HG03025 (cell line): ENCODE results near the gene GCK.
"Not testable (repeated sequence)": the region's sequence is repeated elsewhere in the genome, so short reads cannot be mapped to it uniquely, and the experiment has no call there.

Source experiments
- ATAC-seq: cut with Tn5 transposase; IDR thresholded peaks from one replicate; pipeline ENCODE4 v1.9.1; 2021; ENCODE audit warnings: mild to moderate bottlenecking, moderate library complexity; ENCODE audit not compliant: unreplicated experiment, low FRiP score

Gene GCK

GRCh38 chr7:44145969-44146911, 43.0 kb downstream of the GCK start:
- no peak for ATAC-seq

DNA sequence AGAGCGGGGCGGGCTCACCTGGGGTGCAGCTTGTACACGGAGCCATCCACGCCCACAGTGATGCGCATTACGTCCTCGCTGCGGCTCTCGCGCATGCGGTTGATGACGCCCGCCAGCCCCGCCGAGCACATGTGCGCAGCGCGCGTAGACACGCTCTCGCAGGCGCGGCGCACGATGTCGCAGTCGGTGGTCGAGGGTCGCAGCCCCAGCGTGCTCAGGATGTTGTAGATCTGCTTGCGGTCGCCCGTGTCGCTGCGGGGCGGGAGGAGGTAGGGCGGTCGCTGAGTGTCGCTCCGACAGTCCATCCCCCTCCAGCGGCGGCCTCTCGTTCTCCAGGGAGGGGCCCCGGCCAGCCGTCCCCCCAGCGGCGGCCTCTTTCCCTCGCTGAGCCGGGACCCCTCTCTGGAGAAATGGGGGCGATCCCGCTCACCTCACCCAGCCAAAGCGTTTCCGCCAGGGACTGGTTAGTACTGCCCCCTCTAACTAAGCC, 43.7 kb downstream of the GCK start:
- ATAC-seq: no peak

GRCh38 chr7:44144968-44145478, 44.2 kb downstream of the GCK start:
- no peak for ATAC-seq

DNA sequence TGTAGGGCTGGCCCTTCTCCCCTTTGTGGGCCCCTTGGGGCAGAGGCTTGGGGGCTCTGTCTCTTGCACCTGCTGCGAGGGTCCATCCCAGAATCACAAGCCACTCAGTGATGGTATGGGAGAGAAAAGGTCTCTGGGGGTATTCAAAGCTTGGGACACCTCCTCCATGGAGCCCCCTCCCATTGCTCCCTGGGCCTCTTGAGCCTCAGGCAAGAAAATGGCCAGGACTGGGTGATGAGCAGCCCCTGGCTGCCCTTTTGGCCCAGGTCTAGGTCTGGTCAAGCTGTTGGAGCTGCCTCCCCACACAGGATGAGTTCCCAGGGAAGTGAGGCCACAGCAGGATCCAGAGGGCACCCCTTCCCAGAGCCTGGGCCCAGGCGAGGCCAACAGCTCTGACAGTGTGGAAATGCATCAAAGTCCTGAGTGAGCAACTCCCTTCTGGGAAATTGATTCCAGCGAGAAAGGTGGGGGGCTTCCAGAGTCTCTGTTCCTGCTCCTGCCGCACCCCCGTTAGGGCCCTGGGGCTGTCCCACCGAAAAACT, 44.7 kb downstream of the GCK start:
- ATAC-seq: no peak

DNA sequence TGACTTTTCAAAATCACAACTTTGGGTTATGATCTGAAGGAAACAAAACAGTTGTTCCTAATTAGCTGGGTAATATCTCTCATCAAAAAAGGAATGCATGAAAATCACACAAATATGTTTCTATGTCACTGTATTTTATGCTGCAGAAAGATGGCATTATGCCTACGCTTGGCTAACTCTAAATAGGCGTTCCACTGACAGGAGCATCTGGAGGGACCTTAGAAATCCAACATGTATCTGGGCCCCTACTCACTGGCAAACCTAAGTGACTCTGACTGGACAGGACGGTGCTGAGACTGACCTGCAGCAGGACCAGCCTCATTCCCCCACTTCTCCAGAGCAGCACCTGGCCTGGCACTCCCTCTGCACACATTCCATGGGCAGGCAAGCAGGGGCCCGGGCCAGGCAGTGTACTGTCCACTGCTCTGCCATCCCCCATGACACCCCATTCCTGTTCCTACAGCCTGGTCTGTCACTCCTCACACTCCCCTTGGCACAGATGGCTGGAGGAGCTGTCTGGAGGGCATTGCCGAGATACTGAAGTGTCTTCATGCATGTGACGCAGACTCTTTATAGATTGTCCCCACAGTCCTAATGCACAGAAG, 45.5 kb downstream of the GCK start:
- ATAC-seq: no peak

DNA sequence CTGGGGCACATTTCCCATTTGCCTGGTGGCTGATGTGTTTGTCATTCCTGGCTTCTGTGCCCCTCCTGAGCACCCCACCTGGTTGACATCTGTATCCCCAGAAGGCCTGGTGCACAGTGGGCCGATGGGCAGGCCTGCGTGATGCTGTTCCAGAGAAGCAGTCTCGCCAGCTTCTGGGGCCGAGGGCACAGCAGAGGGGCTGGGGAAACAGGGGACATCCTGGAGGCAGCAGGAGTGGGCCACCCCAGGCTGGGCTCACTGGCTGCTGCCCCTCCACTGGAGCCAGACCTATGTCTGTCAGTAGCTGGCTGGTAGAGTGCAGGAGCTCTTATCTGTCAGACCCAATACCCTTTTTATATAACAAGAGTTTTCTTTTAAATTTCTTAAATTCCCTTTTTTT, 47.2 kb downstream of the GCK start:
- ATAC-seq: no peak

GRCh38 chr7:44141221-44141850, 47.9 kb downstream of the GCK start, which contains the start of gene MYL7:
MYL7 (minus strand) TSS chr7:44141332; CDS start chr7:44141305, 27 bp downstream.
- ATAC-seq: no peak

GRCh38 chr7:44140341-44140740, 48.9 kb downstream of the GCK start:
- no peak for ATAC-seq

GRCh38 chr7:44139311-44140010, 49.8 kb downstream of the GCK start:
- no peak for ATAC-seq

- no peak for ATAC-seq
Observed at GRCh38 chr7:44138698-44139097, 50.5 kb downstream of the GCK start.

DNA sequence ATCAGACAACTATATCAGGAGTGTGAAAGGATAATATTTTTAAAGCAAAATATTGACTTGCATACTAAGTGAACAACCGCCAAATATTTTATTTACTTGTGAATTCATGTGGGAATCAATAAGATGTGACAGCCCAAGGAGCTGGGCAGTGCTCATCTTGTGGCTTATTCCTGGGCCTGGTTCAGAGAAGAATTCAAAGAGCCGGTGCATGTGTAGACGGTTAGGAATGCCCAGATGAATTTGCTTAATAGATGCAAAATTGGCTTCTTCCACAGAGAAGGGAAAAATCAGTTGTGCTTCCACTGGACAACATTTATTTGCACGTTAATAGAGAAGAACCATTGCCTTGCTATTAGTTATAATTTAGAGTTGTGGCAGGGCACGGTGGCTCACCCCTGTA, 52.5 kb downstream of the GCK start:
- ATAC-seq: no peak

DNA sequence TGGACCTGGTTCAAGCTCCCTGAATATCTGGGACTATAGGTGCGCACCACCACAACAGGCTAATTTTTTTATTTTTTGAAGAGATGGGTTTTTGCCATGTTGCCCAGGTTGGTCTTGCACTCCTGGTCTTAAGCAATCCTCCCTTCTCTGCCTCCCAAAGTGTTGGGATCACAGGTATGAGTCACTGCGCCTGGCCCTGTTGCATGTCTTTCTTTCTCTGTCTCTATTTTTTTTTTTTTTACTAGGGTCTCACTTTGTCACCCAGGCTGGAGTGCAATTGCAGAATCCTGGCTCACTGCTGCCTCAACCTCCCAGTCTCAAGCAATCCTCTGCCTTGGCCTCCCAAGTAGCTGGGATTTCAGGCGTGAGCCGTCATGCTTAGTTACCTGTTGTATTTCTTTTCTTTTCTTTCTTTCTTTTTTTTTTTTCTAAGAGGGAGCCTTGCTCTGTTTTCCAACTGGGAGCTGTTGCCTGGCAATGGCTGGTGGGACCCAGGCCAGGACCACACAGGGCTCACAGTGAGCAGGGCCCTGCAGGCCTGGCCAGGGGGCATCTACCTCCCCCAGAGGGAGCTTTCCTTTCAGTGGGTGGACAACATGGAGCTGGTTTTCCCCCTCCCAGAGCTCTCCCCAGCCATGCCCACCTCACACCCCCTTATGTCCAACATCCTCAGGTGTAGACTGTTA, 54.2 kb downstream of the GCK start:
- no peak for ATAC-seq

DNA sequence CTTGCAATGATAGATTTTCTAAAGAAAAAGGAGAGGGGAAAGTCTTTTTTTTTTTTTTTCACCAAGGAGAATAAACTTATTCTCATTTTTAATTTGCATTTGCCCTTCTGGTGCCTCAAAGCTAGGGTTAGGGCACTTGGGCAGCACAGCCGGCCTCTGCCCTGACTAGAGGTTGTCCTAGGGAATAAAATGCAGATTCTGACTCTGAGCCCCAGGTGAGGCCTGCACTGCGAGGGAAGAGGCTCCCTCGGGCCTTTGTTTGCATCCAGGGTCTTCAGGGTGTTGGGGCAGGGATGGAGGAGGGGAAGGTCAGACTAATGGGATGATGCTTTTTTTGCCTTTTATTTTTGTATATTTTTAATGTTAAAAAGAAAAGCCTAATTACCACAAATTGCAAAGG, 55.9 kb downstream of the GCK start:
- ATAC-seq: no peak

DNA sequence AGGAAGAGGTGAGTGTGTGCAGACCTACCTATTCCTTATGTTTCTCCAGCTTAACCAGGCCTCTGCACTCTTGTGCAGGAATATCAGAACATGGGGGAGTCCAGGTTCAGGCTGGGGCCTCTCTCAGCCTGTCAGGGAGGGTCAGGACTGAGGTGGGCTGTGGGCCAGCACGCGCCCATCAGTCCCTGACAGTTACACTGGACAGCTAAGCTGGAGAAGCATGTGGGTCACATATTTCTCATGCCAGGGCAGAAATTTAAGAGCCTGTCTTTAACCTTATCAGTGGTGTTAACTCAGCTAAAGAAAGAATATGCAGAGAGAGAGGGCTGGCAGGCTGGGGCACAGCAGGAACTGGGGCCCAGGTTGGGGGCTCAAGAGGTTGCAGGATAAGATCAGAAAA, 57.2 kb downstream of the GCK start:
- no peak for ATAC-seq

- no peak for ATAC-seq
Observed at GRCh38 chr7:44131173-44132029, 57.8 kb downstream of the GCK start.

GRCh38 chr7:44128721-44129582, 60.3 kb downstream of the GCK start:
- ATAC-seq: no peak

GRCh38 chr7:44127161-44127560, 62.1 kb downstream of the GCK start:
- no peak for ATAC-seq

DNA sequence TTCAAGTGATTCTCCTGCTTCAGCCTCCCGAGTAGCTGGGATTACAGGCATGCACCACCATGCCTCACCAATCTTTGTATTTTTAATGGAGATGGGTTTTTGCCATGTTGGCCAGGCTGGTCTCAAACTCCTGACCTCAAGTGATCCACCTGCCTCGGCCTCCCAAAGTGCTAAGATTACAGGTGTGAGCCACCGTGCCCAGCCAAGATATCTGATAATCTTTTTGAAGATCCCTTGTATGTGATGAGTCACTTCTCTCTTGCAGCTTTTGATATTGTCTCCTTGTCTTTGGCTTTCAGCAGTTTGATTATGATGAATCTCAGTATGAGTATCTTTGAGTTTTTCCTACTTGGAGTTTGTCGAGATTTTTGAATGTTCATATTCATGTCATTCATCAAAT, 62.7 kb downstream of the GCK start:
- ATAC-seq: not testable (repeated sequence)
